Bronchial epithelial cell (primary cell): ENCODE measurements around the gene PIM3. TPM values are rescaled to one million over a fixed set of nuclear protein-coding genes. Genes with fewer than 3 reads are reported as not detected.

ENCODE experiments used
- DNase-seq: peaks from one replicate; pipeline ENCODE4 v3.0.0-alpha.2; 2010; ENCODE audit warnings: low read depth
- FAIRE-seq: peaks from 2 replicates; lab custom pipeline; 2011; peaks lifted over from hg19 to GRCh38; lab: Jason Lieb, UNC
- H3K27me3 ChIP-seq: 2 replicates; pipeline ENCODE4 v1.5.1; 2011; ENCODE audit warnings: low read length; ENCODE audit not compliant: control insufficient read depth, insufficient read depth
- H3K36me3 ChIP-seq: 2 replicates; pipeline ENCODE4 v1.5.1; 2011; ENCODE audit warnings: low read length; ENCODE audit not compliant: control insufficient read depth, insufficient read depth
- H3K4me3 ChIP-seq: 2 replicates; pipeline ENCODE4 v1.5.1; 2011; ENCODE audit warnings: mild to moderate bottlenecking, low read depth, low read length, control low read depth
- CTCF ChIP-seq: IDR thresholded peaks from 2 replicates; pipeline ENCODE4 v1.5.1; 2011; ENCODE audit warnings: mild to moderate bottlenecking, moderate library complexity, low read length, control low read depth, inconsistent platforms; ENCODE audit not compliant: insufficient read depth, severe bottlenecking
- total RNA-seq: library from RNA; depleted of rRNA; stranded (reverse); fragments of >200 nt; gene quantifications from 2 replicates; pipeline ENCODE4 v1.2.1, GENCODE V29; 2014

Gene PIM3
- total RNA-seq, 1 donor from 2014 or later: 67.1 TPM

- Histone ChIP-seq H3K36me3 (no peaks in the 10 kb centered on the region), H3K27me3 (peaks cover 26% of the 10 kb centered on the region), H3K4me3 (no peak overlapping the region)
- no peak for TF ChIP-seq CTCF
- no peak for FAIRE-seq
- no peak for DNase-seq
Observed at GRCh38 chr22:50011447-50012210, 51.1 kb downstream of the PIM3 start.

GRCh38 chr22:50012211-50013181, 51.9 kb downstream of the PIM3 start, which contains the start of gene IL17REL:
IL17REL (minus strand) TSS chr22:50012765; CDS start chr22:50012646, 119 bp downstream.
- Histone ChIP-seq H3K27me3 (peaks cover 26% of the 10 kb centered on the region), H3K36me3 (no peaks in the 10 kb centered on the region), H3K4me3 (no peak within 1 kb of the TSS)
- FAIRE-seq: no peak
- TF ChIP-seq CTCF: no peak
- DNase-seq: no peak

Other genes with a start within 250 kb of the PIM3 start
- 18.2 and 28.0 TPM in 2 replicates for gene BRD1, start 132.9 kb upstream of the PIM3 start, total RNA-seq
- gene ZBED4, start 106.9 kb upstream of the PIM3 start, total RNA-seq: 14.0 and 15.7 TPM in 2 replicates
- 11.8 and 18.7 TPM in 2 replicates for gene ALG12, start 42.3 kb upstream of the PIM3 start, total RNA-seq
- 57.4 and 71.6 TPM in 2 replicates for gene CRELD2, start 42.1 kb upstream of the PIM3 start, total RNA-seq
- gene IL17REL, start 52.0 kb downstream of the PIM3 start, total RNA-seq: not detected in 2 replicates
- gene TTLL8, start 97.5 kb downstream of the PIM3 start, total RNA-seq: not detected in 2 replicates
- gene MLC1, start 124.7 kb downstream of the PIM3 start, total RNA-seq: under 0.01 TPM in 1 of 2 replicates, not detected in the other
- 0.26 and 1.4 TPM in 2 replicates for gene MOV10L1, start 129.2 kb downstream of the PIM3 start, total RNA-seq
- 0.26 and 0.77 TPM in 2 replicates for gene PANX2, start 210.0 kb downstream of the PIM3 start, total RNA-seq
- gene TRABD, start 225.1 kb downstream of the PIM3 start, total RNA-seq: 38.3 and 43.7 TPM in 2 replicates
- 20.8 and 25.7 TPM in 2 replicates for gene SELENOO, start 240.2 kb downstream of the PIM3 start, total RNA-seq